HepG2 (cell line): ENCODE data around the gene SNX21. TPM values are rescaled to one million over a fixed set of nuclear protein-coding genes. Genes with fewer than 3 reads are reported as not detected.

Experiments used
- CEBPB ChIP-seq: IDR thresholded peaks from 2 replicates; pipeline ENCODE4 v1.6.1; 2011; ENCODE audit warnings: low read depth, low read length, improper control_type of control experiment, borderline replicate concordance
- HNF4G ChIP-seq, 2 experiments: sonication (generic) in 1 of 2; formaldehyde crosslinking in 1 of 2; IDR thresholded peaks; 2 replicates each; pipeline versions ENCODE4 v1.4.0 to v1.6.1; 2011 to 2020; ENCODE audit warnings: borderline replicate concordance in 2 of 2, low read depth in 2 of 2, mild to moderate bottlenecking in 2 of 2, low read length in 1 of 2, missing genetic modification reagents in 1 of 2, moderate library complexity in 1 of 2
- KAT8 ChIP-seq: IDR thresholded peaks from 2 replicates; pipeline ENCODE4 v1.6.1; 2016; ENCODE audit warnings: missing genetic modification reagents, missing compliant biosample characterization
- LCORL ChIP-seq, 2 experiments: fragments of 450-650 bp in 1 of 2; sonication (generic) in 1 of 2; formaldehyde crosslinking in 1 of 2; IDR thresholded peaks; 2 replicates each; pipeline versions ENCODE4 v1.5.0 to v1.6.1; 2017 to 2020; ENCODE audit warnings: antibody characterized with exemption in 1 of 2, missing genetic modification reagents in 1 of 2
- PATZ1 ChIP-seq: sonication (generic); formaldehyde crosslinking; IDR thresholded peaks from 2 replicates; pipeline ENCODE4 v1.4.0; 2020; ENCODE audit warnings: missing genetic modification reagents
- POGZ ChIP-seq: sonication (generic); formaldehyde crosslinking; IDR thresholded peaks from 2 replicates; pipeline ENCODE4 v1.4.0; 2020; ENCODE audit warnings: mild to moderate bottlenecking, missing genetic modification reagents
- PPARG ChIP-seq: conservative IDR thresholded peaks from 2 replicates; pipeline ENCODE4 v1.6.1; 2016; ENCODE audit warnings: missing biosample characterization, missing genetic modification reagents
- SMAD3 ChIP-seq: sonication (generic); formaldehyde crosslinking; IDR thresholded peaks from 2 replicates; pipeline ENCODE4 v1.4.0; 2020; ENCODE audit warnings: missing genetic modification reagents
- TARDBP ChIP-seq: sonication (generic); formaldehyde crosslinking; IDR thresholded peaks from 2 replicates; pipeline ENCODE4 v1.8.0; 2022; ENCODE audit warnings: mild to moderate bottlenecking, missing genetic modification reagents
- TBX3 ChIP-seq: fragments of 450-650 bp; IDR thresholded peaks from 2 replicates; pipeline ENCODE4 v1.6.1; 2017; ENCODE audit warnings: antibody characterized with exemption, mild to moderate bottlenecking, inconsistent platforms, borderline replicate concordance
- UBTF ChIP-seq: sonication (generic); formaldehyde crosslinking; IDR thresholded peaks from 2 replicates; pipeline ENCODE4 v1.4.0; 2020; ENCODE audit warnings: mild to moderate bottlenecking, missing genetic modification reagents
- ZNF12 ChIP-seq: sonication (generic); formaldehyde crosslinking; IDR thresholded peaks from 2 replicates; pipeline ENCODE4 v1.5.0; 2020; ENCODE audit warnings: missing genetic modification reagents
- ZNF24 ChIP-seq: fragments of 450-650 bp; IDR thresholded peaks from 2 replicates; pipeline ENCODE4 v1.6.1; 2017; ENCODE audit warnings: antibody characterized with exemption, mild to moderate bottlenecking
- ZNF30 ChIP-seq: sonication (generic); formaldehyde crosslinking; IDR thresholded peaks from 2 replicates; pipeline ENCODE4 v1.5.0; 2020; ENCODE audit warnings: mild to moderate bottlenecking, missing genetic modification reagents
- ZNF333 ChIP-seq: sonication (generic); formaldehyde crosslinking; IDR thresholded peaks from 2 replicates; pipeline ENCODE4 v1.4.0; 2020; ENCODE audit warnings: mild to moderate bottlenecking, missing genetic modification reagents, borderline replicate concordance
- ZNF644 ChIP-seq: IDR thresholded peaks from 2 replicates; pipeline ENCODE4 v1.6.1; 2016; ENCODE audit warnings: low read depth
- polyA plus RNA-seq, 8 experiments: library from polyadenylated mRNA; depleted of rRNA in 3 of 8; stranded (reverse) in 7 of 8; unstranded in 1 of 8; fragments of >200 nt; fragmentation: Illumina TruSeq in 4 of 8; extraction: Trizol in 4 of 8; gene quantifications; 2 replicates each; pipeline versions ENCODE4 v1.2.1 to v1.2.3, GENCODE V29; 2011 to 2016; ENCODE audit warnings: low read depth in 4 of 8, missing spikeins in 1 of 8, mixed read lengths in 1 of 8; ENCODE audit not compliant: insufficient read depth in 1 of 8
- total RNA-seq, 5 experiments: library from RNA; depleted of rRNA; stranded (reverse); fragments of >200 nt; fragmentation: Illumina TruSeq; extraction: Trizol; gene quantifications; 2 replicates each; pipeline ENCODE4 v1.2.3, GENCODE V29; 2016; ENCODE audit warnings: low read depth in 1 of 5
- TF ChIP-seq, protein P1 (sequence below): sonication (generic); formaldehyde crosslinking; conservative IDR thresholded peaks from 2 replicates; pipeline ENCODE4 v1.4.0; 2020; ENCODE audit warnings: mild to moderate bottlenecking, missing genetic modification reagents, moderate library complexity
- TF ChIP-seq, protein P2 (sequence below): IDR thresholded peaks from 2 replicates; pipeline ENCODE4 v1.6.1; 2016; ENCODE audit warnings: missing compliant biosample characterization, missing genetic modification reagents, borderline replicate concordance

The SNX21 gene
- total and polyA plus RNA-seq, 2 of the 13 experiments (the other 11 are each of a cell fraction or from before 2014, with no cell fraction given) = 7.7 to 12.8 TPM

DNA sequence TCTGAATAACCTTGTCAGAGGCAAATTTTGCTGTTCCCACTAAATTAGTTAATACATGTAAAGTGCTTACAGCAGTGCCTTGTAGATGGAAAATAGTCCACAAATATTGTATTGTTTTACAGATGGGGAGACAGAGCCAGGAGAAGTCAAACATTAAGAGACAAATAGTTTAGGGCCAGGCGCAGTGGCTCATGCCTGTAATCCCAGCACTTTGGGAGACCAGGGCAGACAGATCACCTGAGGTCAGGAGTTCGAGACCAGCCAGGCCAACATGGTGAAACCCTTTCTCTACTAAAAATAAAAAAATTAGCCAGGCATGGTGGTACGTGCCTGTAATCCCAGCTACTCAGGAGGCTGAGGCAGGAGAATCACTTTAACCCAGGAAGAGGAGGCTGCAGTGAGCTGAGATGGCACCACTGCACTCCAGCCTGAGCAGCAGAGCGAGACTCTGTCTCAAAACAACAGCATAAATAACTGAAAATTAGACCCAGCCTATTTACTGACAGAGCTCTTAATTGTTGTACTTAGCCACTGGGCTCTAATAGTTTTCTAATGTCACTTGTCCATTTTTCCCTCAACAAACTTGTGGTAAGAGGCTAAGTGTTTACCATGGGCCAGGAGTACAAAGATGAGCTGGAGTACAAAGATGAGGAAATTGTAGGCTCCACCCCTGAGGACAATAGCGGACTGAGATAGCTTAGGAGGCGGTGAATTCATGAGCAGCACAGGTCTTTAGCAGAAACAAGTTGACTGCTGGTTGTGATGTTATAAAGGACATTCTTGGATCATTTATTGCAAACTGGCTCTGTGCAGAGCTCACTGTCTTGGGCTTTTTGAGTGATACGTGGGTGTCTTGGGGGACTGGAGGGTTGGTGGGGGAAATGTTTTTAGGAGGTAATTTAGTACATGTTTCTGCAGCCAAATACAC lies 30.2 kb downstream of the SNX21 start (continued):
- TF ChIP-seq UBTF (CRISPR knock-in tag) = peak; percentile 37; the same call in 1 of the 2 replicates
- peak; percentile 48; the same call in 1 of the 2 replicates for TF ChIP-seq TBX3
- TF ChIP-seq PATZ1 (CRISPR knock-in tag) = peak; percentile 45; the same call in 1 of the 2 replicates
- peak; percentile 57; the same call in 1 of the 2 replicates for TF ChIP-seq SMAD3
- TF ChIP-seq, protein P1, sequence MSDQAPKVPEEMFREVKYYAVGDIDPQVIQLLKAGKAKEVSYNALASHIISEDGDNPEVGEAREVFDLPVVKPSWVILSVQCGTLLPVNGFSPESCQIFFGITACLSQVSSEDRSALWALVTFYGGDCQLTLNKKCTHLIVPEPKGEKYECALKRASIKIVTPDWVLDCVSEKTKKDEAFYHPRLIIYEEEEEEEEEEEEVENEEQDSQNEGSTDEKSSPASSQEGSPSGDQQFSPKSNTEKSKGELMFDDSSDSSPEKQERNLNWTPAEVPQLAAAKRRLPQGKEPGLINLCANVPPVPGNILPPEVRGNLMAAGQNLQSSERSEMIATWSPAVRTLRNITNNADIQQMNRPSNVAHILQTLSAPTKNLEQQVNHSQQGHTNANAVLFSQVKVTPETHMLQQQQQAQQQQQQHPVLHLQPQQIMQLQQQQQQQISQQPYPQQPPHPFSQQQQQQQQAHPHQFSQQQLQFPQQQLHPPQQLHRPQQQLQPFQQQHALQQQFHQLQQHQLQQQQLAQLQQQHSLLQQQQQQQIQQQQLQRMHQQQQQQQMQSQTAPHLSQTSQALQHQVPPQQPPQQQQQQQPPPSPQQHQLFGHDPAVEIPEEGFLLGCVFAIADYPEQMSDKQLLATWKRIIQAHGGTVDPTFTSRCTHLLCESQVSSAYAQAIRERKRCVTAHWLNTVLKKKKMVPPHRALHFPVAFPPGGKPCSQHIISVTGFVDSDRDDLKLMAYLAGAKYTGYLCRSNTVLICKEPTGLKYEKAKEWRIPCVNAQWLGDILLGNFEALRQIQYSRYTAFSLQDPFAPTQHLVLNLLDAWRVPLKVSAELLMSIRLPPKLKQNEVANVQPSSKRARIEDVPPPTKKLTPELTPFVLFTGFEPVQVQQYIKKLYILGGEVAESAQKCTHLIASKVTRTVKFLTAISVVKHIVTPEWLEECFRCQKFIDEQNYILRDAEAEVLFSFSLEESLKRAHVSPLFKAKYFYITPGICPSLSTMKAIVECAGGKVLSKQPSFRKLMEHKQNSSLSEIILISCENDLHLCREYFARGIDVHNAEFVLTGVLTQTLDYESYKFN (CRISPR knock-in tag) = peak; percentile 94
- peak; percentile 80 for TF ChIP-seq CEBPB
- TF ChIP-seq ZNF24 = 0 out of 2 replicates have a peak, but pooled peaks have one; percentile 8
- TF ChIP-seq PPARG (CRISPR knock-in tag) = peak; percentile 54; the same call in 1 of the 2 replicates
- peak; percentile 73; the same call in 1 of the 2 replicates for TF ChIP-seq TARDBP (CRISPR knock-in tag)
- TF ChIP-seq HNF4G (IDR thresholded peaks at IDR 0.05; ENCODE audit: borderline replicate concordance, low read depth, low read length) = peak; percentile 92
- TF ChIP-seq HNF4G (CRISPR knock-in tag; IDR thresholded peaks at IDR 0.05; ENCODE audit: borderline replicate concordance, low read depth) = no peak; the same call in 1 of the 2 replicates
- TF ChIP-seq POGZ = peak; percentile 67
- peak; percentile 83 for TF ChIP-seq KAT8
- no peak for TF ChIP-seq LCORL (IDR thresholded peaks at IDR 0.05)
- TF ChIP-seq LCORL (CRISPR knock-in tag; IDR thresholded peaks at IDR 0.05) = peak; percentile 47; the same call in 1 of the 2 replicates
- TF ChIP-seq ZNF333 (CRISPR knock-in tag) = no peak
- TF ChIP-seq, protein P2, sequence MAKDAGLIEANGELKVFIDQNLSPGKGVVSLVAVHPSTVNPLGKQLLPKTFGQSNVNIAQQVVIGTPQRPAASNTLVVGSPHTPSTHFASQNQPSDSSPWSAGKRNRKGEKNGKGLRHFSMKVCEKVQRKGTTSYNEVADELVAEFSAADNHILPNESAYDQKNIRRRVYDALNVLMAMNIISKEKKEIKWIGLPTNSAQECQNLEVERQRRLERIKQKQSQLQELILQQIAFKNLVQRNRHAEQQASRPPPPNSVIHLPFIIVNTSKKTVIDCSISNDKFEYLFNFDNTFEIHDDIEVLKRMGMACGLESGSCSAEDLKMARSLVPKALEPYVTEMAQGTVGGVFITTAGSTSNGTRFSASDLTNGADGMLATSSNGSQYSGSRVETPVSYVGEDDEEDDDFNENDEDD (CRISPR knock-in tag) = no peak
- peak; percentile 86 for TF ChIP-seq ZNF644 (CRISPR knock-in tag)
- TF ChIP-seq ZNF12 (CRISPR knock-in tag) = 0 out of 2 replicates have a peak, but pooled peaks have one; percentile 34
- no peak for TF ChIP-seq ZNF30 (CRISPR knock-in tag)
